ENCODE data around the gene ARHGAP10. TPM values are rescaled to one million over a fixed set of nuclear protein-coding genes. Genes with fewer than 3 reads are reported as not detected.

The ARHGAP10 gene
- polyA plus RNA-seq, 1 experiment = 31.1 TPM

- TF ChIP-seq CTCF (IDR thresholded peaks at IDR 0.05; ENCODE audit: low read depth, low read length) = no peak
- Histone ChIP-seq H3K9me3 (ENCODE audit: control insufficient read depth, insufficient read depth, low read length) (no peaks in the 10 kb centered on the region), H3K4me3 (ENCODE audit: low read depth, low read length) (no peak overlapping the region), H3K27me3 (ENCODE audit: control insufficient read depth, insufficient read depth, low read length) (no peaks in the 10 kb centered on the region), H3K27ac (ENCODE audit: low read depth, low read length) (no peak overlapping the region)
- no peak for DNase-seq (ENCODE audit: low read depth, low spot score)
- POLR2A ChIA-PET = interaction anchor here (0.6 to 1.0 kb wide), 2 partner anchors 80 to 91 kb away, joined by 3 read pairs; partner anchors contain the start of gene ARHGAP10
- CTCF ChIA-PET = interaction anchor here (1.0 to 3.9 kb wide), 2 partner anchors 9 to 44 kb away, joined by 3 to 24 read pairs; no protein-coding TSS in a partner anchor
Observed at GRCh38 chr4:147823130-147823529, 91.2 kb downstream of the ARHGAP10 start.

GRCh38 chr4:147824316-147824715 lies 92.4 kb downstream of the ARHGAP10 start:
- TF ChIP-seq CTCF (IDR thresholded peaks at IDR 0.05; ENCODE audit: low read depth, low read length) = no peak
- ChIA-PET POLR2A (interaction anchor here (0.8 kb wide), 1 partner anchor 34 kb away, joined by 5 read pairs; no protein-coding TSS in a partner anchor), CTCF (interaction anchor here (3.9 kb wide), 1 partner anchor 43 kb away, joined by 24 read pairs; no protein-coding TSS in a partner anchor)
- no peak for DNase-seq (ENCODE audit: low read depth, low spot score)
- Histone ChIP-seq H3K27me3 (ENCODE audit: control insufficient read depth, insufficient read depth, low read length) (no peaks in the 10 kb centered on the region), H3K4me3 (ENCODE audit: low read depth, low read length) (no peak overlapping the region), H3K27ac (ENCODE audit: low read depth, low read length) (no peak overlapping the region), H3K9me3 (ENCODE audit: control insufficient read depth, insufficient read depth, low read length) (no peaks in the 10 kb centered on the region)

GRCh38 chr4:147824884-147825283 lies 93.0 kb downstream of the ARHGAP10 start:
- ChIA-PET CTCF (interaction anchor here (3.9 kb wide), 1 partner anchor 42 kb away, joined by 24 read pairs; no protein-coding TSS in a partner anchor), POLR2A (no interaction called here)
- Histone ChIP-seq H3K27me3 (ENCODE audit: control insufficient read depth, insufficient read depth, low read length) (no peaks in the 10 kb centered on the region), H3K9me3 (ENCODE audit: control insufficient read depth, insufficient read depth, low read length) (no peaks in the 10 kb centered on the region), H3K4me3 (ENCODE audit: low read depth, low read length) (no peak overlapping the region), H3K27ac (ENCODE audit: low read depth, low read length) (no peak overlapping the region)
- no peak for TF ChIP-seq CTCF (IDR thresholded peaks at IDR 0.05; ENCODE audit: low read depth, low read length)
- no peak for DNase-seq (ENCODE audit: low read depth, low spot score)

GRCh38 chr4:147825451-147826287 lies 93.8 kb downstream of the ARHGAP10 start:
- POLR2A ChIA-PET = interaction anchor here (0.5 kb wide), 1 partner anchor 70 kb away, joined by 3 read pairs; no protein-coding TSS in a partner anchor

More at GRCh38 chr4:147825451-147826287, 93.8 kb downstream of the ARHGAP10 start:
- H3K27me3 ChIP-seq (ENCODE audit: control insufficient read depth, insufficient read depth, low read length) = no peaks in the 10 kb centered on the region
- H3K9me3 ChIP-seq (ENCODE audit: control insufficient read depth, insufficient read depth, low read length) = no peaks in the 10 kb centered on the region
- DNase-seq (ENCODE audit: low read depth, low spot score) = no peak
- no peak for TF ChIP-seq CTCF (IDR thresholded peaks at IDR 0.05; ENCODE audit: low read depth, low read length)
- no peak overlapping the region for H3K4me3 ChIP-seq (ENCODE audit: low read depth, low read length)
- CTCF ChIA-PET = no interaction called here
- H3K27ac ChIP-seq (ENCODE audit: low read depth, low read length) = no peak overlapping the region
